ENCODE measurements around the gene COMMD1. TPM values are rescaled to one million over a fixed set of nuclear protein-coding genes. Genes with fewer than 3 reads are reported as not detected.

The COMMD1 gene
- total RNA-seq, 1 experiment from 2014 or later, result 24.7 TPM

GRCh38 chr2:61988462-61989366 is 83.2 kb downstream of the COMMD1 start:
- no peaks in the 10 kb centered on the region for H3K27me3 Mint-ChIP-seq (ENCODE audit: low read depth)
- ATAC-seq (no peak), DNase-seq (ENCODE audit: low spot score) (no peak)
- TF ChIP-seq JUN (CRISPR knock-in tag; IDR thresholded peaks at IDR 0.05) (no peak), ZNF121 (CRISPR knock-in tag; IDR thresholded peaks at IDR 0.05) (no peak), PRDM15 (CRISPR knock-in tag; IDR thresholded peaks at IDR 0.05) (no peak), NFE2L1 (CRISPR knock-in tag; IDR thresholded peaks at IDR 0.05) (no peak), MLX (CRISPR knock-in tag; IDR thresholded peaks at IDR 0.05) (no peak), ZSCAN18 (CRISPR knock-in tag; IDR thresholded peaks at IDR 0.05) (no peak), GTF2I (CRISPR knock-in tag; conservative IDR thresholded peaks at IDR 0.05) (no peak), ZNF423 (CRISPR knock-in tag; IDR thresholded peaks at IDR 0.05) (no peak), SMAD4 (CRISPR knock-in tag; IDR thresholded peaks at IDR 0.05) (no peak), MXD4 (CRISPR knock-in tag; IDR thresholded peaks at IDR 0.05; ENCODE audit: borderline replicate concordance) (no peak), ATF2 (CRISPR knock-in tag; IDR thresholded peaks at IDR 0.05; ENCODE audit: borderline replicate concordance, low read depth) (no peak), E2F5 (CRISPR knock-in tag; IDR thresholded peaks at IDR 0.05) (no peak), FOXJ3 (CRISPR knock-in tag; IDR thresholded peaks at IDR 0.05; ENCODE audit: borderline replicate concordance) (no peak), OVOL2 (CRISPR knock-in tag; IDR thresholded peaks at IDR 0.05; ENCODE audit: borderline replicate concordance) (no peak), FOXP1 (CRISPR knock-in tag; IDR thresholded peaks at IDR 0.05; ENCODE audit: borderline replicate concordance) (no peak), IRF2 (CRISPR knock-in tag; IDR thresholded peaks at IDR 0.05; ENCODE audit: borderline replicate concordance, low read depth) (no peak), FOXK1 (CRISPR knock-in tag; IDR thresholded peaks at IDR 0.05) (no peak), PRRX2 (CRISPR knock-in tag; IDR thresholded peaks at IDR 0.05) (no peak)
- POLR2A ChIA-PET, result interaction anchor here (0.7 kb wide), 1 partner anchor 271 kb away, joined by 3 read pairs; no protein-coding TSS in a partner anchor
- H3K36me3 Mint-ChIP-seq, result peaks cover 2% of the 10 kb centered on the region; the same call in 1 of the 2 replicates
- no peak overlapping the region; the same call in 1 of the 2 replicates for H3K27ac Mint-ChIP-seq
- H3K9me3 Mint-ChIP-seq, result peaks cover 14% of the 10 kb centered on the region
- CTCF ChIA-PET, result interaction anchor here (0.9 kb wide), 1 partner anchor 17 kb away, joined by 3 read pairs; no protein-coding TSS in a partner anchor
- H3K4me3 Mint-ChIP-seq, result no peak overlapping the region
- H3K4me1 Mint-ChIP-seq, result peaks cover 6% of the 10 kb centered on the region; the same call in 1 of the 2 replicates

All from WTC11 (cell line).